Upper lobe of left lung (tissue), 6 donors: Measurements from ENCODE around the gene AMELX. TPM values are rescaled to one million over a fixed set of nuclear protein-coding genes. Genes with fewer than 3 reads are reported as not detected.

ENCODE experiments used
- ATAC-seq, 2 donors: fragments of 200-7000 bp; cut with Tn5 transposase; one replicate each; pipeline ENCODE4 v1.9.1; 2022; ENCODE audit warnings: mild to moderate bottlenecking in 2 of 2, moderate library complexity in 2 of 2; ENCODE audit not compliant: low FRiP score in 2 of 2
- DNase-seq, 2 donors: peaks; one replicate each; pipeline ENCODE4 v3.0.0-alpha.2; 2019 to 2020
- H3K27ac ChIP-seq, 4 donors: fragments of 200-600 bp; sonication (generic); one replicate each; pipeline ENCODE4 v1.5.1; 2016 to 2019
- H3K27me3 ChIP-seq, 4 donors: fragments of 200-600 bp; sonication (generic); one replicate each; pipeline ENCODE4 v1.5.1; 2017 to 2019
- H3K36me3 ChIP-seq, 4 donors: fragments of 200-600 bp; sonication (generic); one replicate each; pipeline ENCODE4 v1.5.1; 2016 to 2019
- H3K4me1 ChIP-seq, 4 donors: fragments of 200-600 bp; sonication (generic); one replicate each; pipeline ENCODE4 v1.5.1; 2018 to 2019
- H3K4me3 ChIP-seq, 4 donors: fragments of 200-600 bp; sonication (generic); one replicate each; pipeline ENCODE4 v1.5.1; 2017 to 2019; ENCODE audit warnings: mild to moderate bottlenecking in 2 of 4, moderate library complexity in 1 of 4
- H3K9me3 ChIP-seq, 4 donors: fragments of 200-600 bp; sonication (generic); one replicate each; pipeline ENCODE4 v1.5.1; 2018 to 2019
- CTCF ChIP-seq, 6 experiments: fragments of 450-650 bp in 4 of 6; fragments of 200-600 bp in 2 of 6; sonication (generic) in 2 of 6; IDR thresholded peaks; one replicate each; pipeline ENCODE4 v1.5.1; 2016 to 2019; ENCODE audit warnings: antibody characterized with exemption in 6 of 6
- EP300 ChIP-seq, 4 donors: sonication (generic); formaldehyde crosslinking; IDR thresholded peaks; one replicate each; pipeline ENCODE4 v1.5.1; 2017; ENCODE audit warnings: antibody characterized with exemption in 4 of 4, control low read depth in 2 of 4
- POLR2A ChIP-seq, 4 donors: fragments of 450-650 bp; IDR thresholded peaks; one replicate each; pipeline ENCODE4 v1.5.1; 2016 to 2017; ENCODE audit warnings: antibody characterized with exemption in 4 of 4, mild to moderate bottlenecking in 2 of 4
- POLR2AphosphoS5 ChIP-seq, 2 donors: sonication (generic); formaldehyde crosslinking; IDR thresholded peaks; one replicate each; pipeline ENCODE4 v1.5.1; 2017; ENCODE audit warnings: antibody characterized with exemption in 2 of 2
- WGBS, 2 donors: methylation state at CpG; one replicate each; pipeline ENCODE4 v1.1.5; 2017 to 2018; 5-methylcytosine and 5-hydroxymethylcytosine counted together
- total RNA-seq, 6 donors: library from RNA; depleted of rRNA in 4 of 6; stranded (reverse); fragments of >200 nt in 4 of 6; gene quantifications; one replicate each; pipeline versions ENCODE4 v1.1.0 to v1.2.1, GENCODE V29; 2016 to 2021
- donor health status: DM: no; HTN: no; CAD: no; lungs with moderate emphysema.
- donor health status: DM: no; HTN: yes; CAD: no; lungs with severe emphysema.

The AMELX gene
- total RNA-seq, 6 donors from 2014 or later: not detected

- no peak for DNase-seq
Observed at GRCh38 chrX:11267425-11267824, 25.8 kb upstream of the AMELX start.

GRCh38 chrX:11269006-11269405 lies 24.2 kb upstream of the AMELX start:
- H3K9me3 ChIP-seq: no peaks in the 10 kb centered on the region
- DNase-seq: no peak
- 84 to 89% methylated on average over 3 of the region's 3 CpGs for WGBS, 2 donors
- no peak for ATAC-seq
- no peak overlapping the region for H3K27ac ChIP-seq
- H3K27me3 ChIP-seq: no peaks in the 10 kb centered on the region
- no peaks in the 10 kb centered on the region for H3K36me3 ChIP-seq
- TF ChIP-seq POLR2AphosphoS5 (IDR thresholded peaks at IDR 0.05) (no peak), CTCF (IDR thresholded peaks at IDR 0.05) (no peak), POLR2A (IDR thresholded peaks at IDR 0.05) (no peak), EP300 (IDR thresholded peaks at IDR 0.05) (no peak)
- no peaks in the 10 kb centered on the region for H3K4me1 ChIP-seq
- no peak overlapping the region for H3K4me3 ChIP-seq

More at GRCh38 chrX:11267425-11267824, 25.8 kb upstream of the AMELX start:
- H3K27ac ChIP-seq: no peak overlapping the region
- ATAC-seq: no peak
- no peak for TF ChIP-seq POLR2AphosphoS5 (IDR thresholded peaks at IDR 0.05)
- no peak for TF ChIP-seq POLR2A (IDR thresholded peaks at IDR 0.05)
- TF ChIP-seq EP300 (IDR thresholded peaks at IDR 0.05): no peak
- no peaks in the 10 kb centered on the region for H3K36me3 ChIP-seq
- no peak overlapping the region for H3K4me3 ChIP-seq
- H3K27me3 ChIP-seq: no peaks in the 10 kb centered on the region
- 58 to 69% methylated on average over 3 of the region's 3 CpGs for WGBS, 2 donors
- H3K4me1 ChIP-seq: no peaks in the 10 kb centered on the region
- H3K9me3 ChIP-seq: no peaks in the 10 kb centered on the region

GRCh38 chrX:11269996-11270395 lies 23.2 kb upstream of the AMELX start:
- Histone ChIP-seq H3K27ac (no peak overlapping the region), H3K36me3 (no peaks in the 10 kb centered on the region), H3K27me3 (no peaks in the 10 kb centered on the region), H3K4me3 (no peak overlapping the region), H3K4me1 (no peaks in the 10 kb centered on the region), H3K9me3 (no peaks in the 10 kb centered on the region)
- 72% methylated on average over 3 of the region's 3 CpGs for WGBS, 2 donors
- DNase-seq: no peak
- no peak for ATAC-seq
- no peak for TF ChIP-seq POLR2A (IDR thresholded peaks at IDR 0.05)
- no peak for TF ChIP-seq POLR2AphosphoS5 (IDR thresholded peaks at IDR 0.05)
- TF ChIP-seq EP300 (IDR thresholded peaks at IDR 0.05): no peak
- no peak for TF ChIP-seq CTCF (IDR thresholded peaks at IDR 0.05)

- Histone ChIP-seq H3K4me3 (no peak overlapping the region), H3K27ac (no peak overlapping the region), H3K4me1 (no peaks in the 10 kb centered on the region), H3K36me3 (no peaks in the 10 kb centered on the region), H3K27me3 (no peaks in the 10 kb centered on the region), H3K9me3 (no peaks in the 10 kb centered on the region)
- no peak for ATAC-seq
- no peak for TF ChIP-seq POLR2A (IDR thresholded peaks at IDR 0.05)
- TF ChIP-seq EP300 (IDR thresholded peaks at IDR 0.05): no peak
- TF ChIP-seq CTCF (IDR thresholded peaks at IDR 0.05): no peak
- no peak for TF ChIP-seq POLR2AphosphoS5 (IDR thresholded peaks at IDR 0.05)
- no peak for DNase-seq
- WGBS, 2 donors: 71 to 85% methylated on average over 2 of the region's 2 CpGs
Observed at GRCh38 chrX:11272290-11272689, 20.9 kb upstream of the AMELX start.

DNA sequence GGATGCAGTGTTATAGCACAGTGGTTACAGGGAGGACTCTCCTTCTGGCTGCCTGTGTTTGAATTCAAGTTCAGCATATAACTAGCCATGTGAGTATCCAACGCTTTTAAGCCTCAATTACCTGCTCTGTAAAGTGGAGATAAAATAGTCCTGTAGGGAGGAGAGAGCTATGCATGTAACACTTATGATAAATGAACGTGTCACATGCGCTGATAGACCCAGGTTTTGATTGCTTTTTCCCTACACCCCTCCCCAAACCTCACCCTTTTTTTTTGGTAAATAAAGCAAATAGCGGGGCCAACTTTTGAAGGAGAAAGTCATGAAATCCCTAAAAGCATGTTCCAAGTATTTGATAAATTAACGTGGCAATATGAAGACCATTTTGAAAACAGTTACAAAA lies 20.4 kb upstream of the AMELX start:
- H3K4me3 ChIP-seq: no peak overlapping the region
- no peak overlapping the region for H3K27ac ChIP-seq
- 65 to 77% methylated on average over 5 of the region's 5 CpGs for WGBS, 2 donors
- no peak for TF ChIP-seq EP300 (IDR thresholded peaks at IDR 0.05)
- no peak for TF ChIP-seq CTCF (IDR thresholded peaks at IDR 0.05)
- no peak for TF ChIP-seq POLR2AphosphoS5 (IDR thresholded peaks at IDR 0.05)
- no peaks in the 10 kb centered on the region for H3K36me3 ChIP-seq
- no peaks in the 10 kb centered on the region for H3K4me1 ChIP-seq
- no peak for ATAC-seq
- no peaks in the 10 kb centered on the region for H3K9me3 ChIP-seq
- no peak for DNase-seq
- no peaks in the 10 kb centered on the region for H3K27me3 ChIP-seq
